ENCODE results near the gene KNTC1. TPM values are rescaled to one million over a fixed set of nuclear protein-coding genes. Genes with fewer than 3 reads are reported as not detected.

The KNTC1 gene
- total and polyA plus RNA-seq, 7 donors: 3.0 to 14.4 (median 7.9) TPM

GRCh38 chr12:122593910-122594309, 66.9 kb downstream of the KNTC1 start:
- no peak for TF ChIP-seq POLR2A (IDR thresholded peaks at IDR 0.05)
- no peak for TF ChIP-seq POLR2AphosphoS5 (IDR thresholded peaks at IDR 0.05)
- no peak for TF ChIP-seq CTCF (IDR thresholded peaks at IDR 0.05)
- no peak for TF ChIP-seq EP300 (IDR thresholded peaks at IDR 0.05)
- DNase-seq: no peak
- WGBS, 2 donors: 88 to 95% methylated on average over 1 of the region's 1 CpG

GRCh38 chr12:122596838-122597237, 69.8 kb downstream of the KNTC1 start:
- Histone ChIP-seq H3K4me3 (no peak overlapping the region), H3K27me3 (no peaks in the 10 kb centered on the region), H3K27ac (no peak overlapping the region), H3K4me1 (no peaks in the 10 kb centered on the region), H3K9me3 (no peaks in the 10 kb centered on the region), H3K36me3 (peaks cover 0 to 9% (median under 1%) of the 10 kb centered on the region in 4 donors)
- intact Hi-C loops (cut with DNase I): no loop called here
- no peak for TF ChIP-seq POLR2AphosphoS5 (IDR thresholded peaks at IDR 0.05)
- TF ChIP-seq POLR2A (IDR thresholded peaks at IDR 0.05): no peak
- no peak for TF ChIP-seq CTCF (IDR thresholded peaks at IDR 0.05)
- no peak for TF ChIP-seq EP300 (IDR thresholded peaks at IDR 0.05)
- DNase-seq: no peak

More at GRCh38 chr12:122593910-122594309, 66.9 kb downstream of the KNTC1 start:
- intact Hi-C loops (cut with DNase I): no loop called here
- Histone ChIP-seq H3K4me3 (no peak overlapping the region), H3K27ac (no peak overlapping the region), H3K9me3 (no peaks in the 10 kb centered on the region), H3K27me3 (no peaks in the 10 kb centered on the region), H3K4me1 (no peaks in the 10 kb centered on the region), H3K36me3 (peaks cover 0 to 21% (median 3%) of the 10 kb centered on the region in 4 donors)

GRCh38 chr12:122602456-122602855, 75.4 kb downstream of the KNTC1 start:
- Histone ChIP-seq H3K4me1 (no peaks in the 10 kb centered on the region), H3K9me3 (no peaks in the 10 kb centered on the region), H3K4me3 (no peak overlapping the region), H3K27ac (no peak overlapping the region), H3K27me3 (no peaks in the 10 kb centered on the region), H3K36me3 (peaks cover 0 to 11% (median 0%) of the 10 kb centered on the region in 4 donors)
- no peak for DNase-seq
- intact Hi-C loops (cut with DNase I): no loop called here
- 96 to 98% methylated on average over 2 of the region's 2 CpGs for WGBS, 2 donors
- TF ChIP-seq EP300 (IDR thresholded peaks at IDR 0.05) (no peak), POLR2AphosphoS5 (IDR thresholded peaks at IDR 0.05) (no peak), POLR2A (IDR thresholded peaks at IDR 0.05) (no peak)

DNA sequence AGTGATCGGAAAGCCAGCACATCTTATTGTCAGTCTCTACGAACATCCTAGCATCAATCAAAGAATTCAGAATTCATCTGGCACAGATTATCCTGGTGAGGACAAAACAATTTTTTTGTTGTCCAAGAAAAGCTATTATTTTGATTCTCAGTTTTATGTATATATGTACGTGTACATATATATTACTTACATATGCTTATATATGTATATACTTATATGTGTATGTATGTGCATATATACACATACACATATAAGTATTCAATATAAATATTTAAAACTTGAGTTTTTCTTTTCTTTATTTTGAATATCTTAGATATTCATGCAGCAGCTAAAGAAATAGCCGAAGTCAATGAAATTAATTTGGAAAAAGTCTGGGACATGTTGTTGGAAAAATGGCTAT, 77.9 kb downstream of the KNTC1 start:
- DNase-seq: no peak
- Histone ChIP-seq H3K4me3 (no peak overlapping the region), H3K9me3 (no peaks in the 10 kb centered on the region), H3K27me3 (no peaks in the 10 kb centered on the region), H3K4me1 (no peaks in the 10 kb centered on the region), H3K27ac (no peak overlapping the region), H3K36me3 (peaks cover 0 to 11% (median 0%) of the 10 kb centered on the region in 4 donors)
- WGBS, 2 donors: 94 to 96% methylated on average over 4 of the region's 4 CpGs
- TF ChIP-seq POLR2A (IDR thresholded peaks at IDR 0.05): no peak
- no peak for TF ChIP-seq EP300 (IDR thresholded peaks at IDR 0.05)
- no peak for TF ChIP-seq POLR2AphosphoS5 (IDR thresholded peaks at IDR 0.05)
- no peak for TF ChIP-seq CTCF (IDR thresholded peaks at IDR 0.05)
- intact Hi-C loops (cut with DNase I): no loop called here

- WGBS, 2 donors: 81 to 86% methylated on average over 3 of the region's 3 CpGs
- no peak overlapping the region for H3K27ac ChIP-seq
- no peak overlapping the region for H3K4me3 ChIP-seq
- no peaks in the 10 kb centered on the region for H3K9me3 ChIP-seq
- no peaks in the 10 kb centered on the region for H3K27me3 ChIP-seq
- peaks cover 0 to 20% (median 0%) of the 10 kb centered on the region in 4 donors for H3K36me3 ChIP-seq
- H3K4me1 ChIP-seq: no peaks in the 10 kb centered on the region
- TF ChIP-seq POLR2AphosphoS5 (IDR thresholded peaks at IDR 0.05) (no peak), EP300 (IDR thresholded peaks at IDR 0.05) (no peak), CTCF (IDR thresholded peaks at IDR 0.05) (no peak), POLR2A (IDR thresholded peaks at IDR 0.05) (no peak)
- intact Hi-C loops (cut with DNase I): no loop called here
- no peak for DNase-seq
Observed at GRCh38 chr12:122609732-122610131, 82.7 kb downstream of the KNTC1 start.
